ENCODE measurements around the gene FRS2.
"Not testable (repeated sequence)": the region's sequence is repeated elsewhere in the genome, so short reads cannot be mapped to it uniquely, and the experiment has no call there.

The FRS2 gene

GRCh38 chr12:69588527-69588926 is 118.3 kb downstream of the FRS2 start:
- no peak for DNase-seq

GRCh38 chr12:69589082-69589481 is 118.9 kb downstream of the FRS2 start:
- no peak for DNase-seq

- DNase-seq = no peak
These were observed 125.5 kb downstream of the FRS2 start for GRCh38 chr12:69595689-69596088.

- DNase-seq = no peak
These were observed 128.1 kb downstream of the FRS2 start for GRCh38 chr12:69598174-69598753.

GRCh38 chr12:69600804-69601203 is 130.6 kb downstream of the FRS2 start:
- DNase-seq = no peak

- no peak for DNase-seq
These were observed 131.9 kb downstream of the FRS2 start for GRCh38 chr12:69601962-69602685.

- no peak for DNase-seq
These were observed 132.8 kb downstream of the FRS2 start for GRCh38 chr12:69602954-69603353.

- not testable (repeated sequence) for DNase-seq
These were observed 133.4 kb downstream of the FRS2 start for GRCh38 chr12:69603556-69603955.

GRCh38 chr12:69604275-69604674 is 134.1 kb downstream of the FRS2 start:
- not testable (repeated sequence) for DNase-seq

GRCh38 chr12:69608114-69608513 is 137.9 kb downstream of the FRS2 start:
- DNase-seq = no peak

- no peak for DNase-seq
These were observed 139.9 kb downstream of the FRS2 start for GRCh38 chr12:69610126-69610525.

- no peak for DNase-seq
These were observed 140.5 kb downstream of the FRS2 start, which contains the start of gene LRRC10 for GRCh38 chr12:69610729-69611128. TSS of gene LRRC10 (minus strand) at chr12:69610907. CDS start at chr12:69610838, 69 bp downstream.

GRCh38 chr12:69613351-69613750 is 143.2 kb downstream of the FRS2 start:
- DNase-seq = no peak

GRCh38 chr12:69616025-69616424 is 145.8 kb downstream of the FRS2 start:
- no peak for DNase-seq

- no peak for DNase-seq
These were observed 148.9 kb downstream of the FRS2 start for GRCh38 chr12:69619050-69619449.

GRCh38 chr12:69620077-69620476 is 149.9 kb downstream of the FRS2 start:
- no peak for DNase-seq

- DNase-seq = no peak
These were observed 150.7 kb downstream of the FRS2 start for GRCh38 chr12:69620921-69621320.

GRCh38 chr12:69621551-69621950 is 151.4 kb downstream of the FRS2 start:
- DNase-seq = no peak

GRCh38 chr12:69623970-69624369 is 153.8 kb downstream of the FRS2 start:
- DNase-seq = no peak

GRCh38 chr12:69627501-69627900 is 157.3 kb downstream of the FRS2 start:
- no peak for DNase-seq
